GM10266 (cell line): ENCODE results near the gene NFYA.

Experiments
- DNase-seq: peaks from one replicate; pipeline ENCODE4 v3.0.0; 2012; ENCODE audit errors: extremely low spot score
- CTCF ChIP-seq: IDR thresholded peaks from 2 replicates; pipeline ENCODE4 v1.5.1; 2012; ENCODE audit warnings: mild to moderate bottlenecking, low read depth; ENCODE audit not compliant: control insufficient read depth, insufficient read depth; ENCODE audit errors: missing control alignments

Gene NFYA

GRCh38 chr6:41047306-41047705, 25.5 kb upstream of the NFYA start:
- no peak for DNase-seq

GRCh38 chr6:41047745-41048732, 24.7 kb upstream of the NFYA start:
- TF ChIP-seq CTCF: no peak
- DNase-seq: no peak

More at GRCh38 chr6:41047306-41047705, 25.5 kb upstream of the NFYA start:
- no peak for TF ChIP-seq CTCF

GRCh38 chr6:41049521-41049920, 23.3 kb upstream of the NFYA start:
- DNase-seq: no peak
- TF ChIP-seq CTCF: no peak

- no peak for TF ChIP-seq CTCF
- no peak for DNase-seq
Observed at GRCh38 chr6:41049955-41050354, 22.8 kb upstream of the NFYA start.

- DNase-seq: no peak
- TF ChIP-seq CTCF: no peak
Observed at GRCh38 chr6:41050536-41050935, 22.2 kb upstream of the NFYA start.

GRCh38 chr6:41051873-41052272, 20.9 kb upstream of the NFYA start:
- TF ChIP-seq CTCF: no peak
- no peak for DNase-seq

- no peak for TF ChIP-seq CTCF
- no peak for DNase-seq
Observed at GRCh38 chr6:41053041-41053440, 19.7 kb upstream of the NFYA start, which contains the start of gene APOBEC2. Gene APOBEC2 (plus strand): TSS chr6:41053202. CDS start chr6:41053348, 146 bp downstream.
